Measurements from ENCODE around the gene MAP6. TPM values are rescaled to one million over a fixed set of nuclear protein-coding genes. Genes with fewer than 3 reads are reported as not detected.

MAP6 gene
- total and polyA plus RNA-seq, 10 donors, result 1.3 to 9.0 (median 2.3) TPM

GRCh38 chr11:75576499-75576918 lies 92.3 kb downstream of the MAP6 start:
- H3K27me3 ChIP-seq (replicated peaks in 1 of 7), result peaks cover 0 to 3% (median 0%) of the 10 kb centered on the region in 7 donors
- WGBS, 5 donors, result 13 to 20% (median 17%) methylated on average over 8 of the region's 8 CpGs
- intact Hi-C loops (cut with DNase I; ENCODE audit: low total_unique reads), result no loop called here
- TF ChIP-seq POLR2AphosphoS5 (IDR thresholded peaks at IDR 0.05) (peak; percentile 51 to 66 (median 55)), CTCF (IDR thresholded peaks at IDR 0.05 in 8 of 11, conservative IDR thresholded peaks at IDR 0.05 in 3 of 11) (no peak)
- no peak overlapping the region for H3K4me3 ChIP-seq
- peak overlapping the region in 6 of 8 donors; percentile 34 to 59 (median 52) for H3K27ac ChIP-seq
- peaks cover 0 to 26% (median 21%) of the 10 kb centered on the region in 6 donors for H3K36me3 ChIP-seq
- H3K9me3 ChIP-seq, result no peaks in the 10 kb centered on the region
- peak; percentile 90 for DNase-seq
- H3K4me1 ChIP-seq, result peaks cover 5 to 47% (median 23%) of the 10 kb centered on the region in 6 donors

- Histone ChIP-seq H3K4me3 (no peak overlapping the region), H3K9me3 (no peaks in the 10 kb centered on the region), H3K4me1 (peaks cover 5 to 52% (median 23%) of the 10 kb centered on the region in 6 donors), H3K27ac (peak overlapping the region in 6 of 8 donors; percentile 4 to 59 (median 52)), H3K27me3 (replicated peaks in 1 of 7) (peaks cover 0 to under 1% (median 0%) of the 10 kb centered on the region in 7 donors), H3K36me3 (peaks cover 0 to 31% (median 26%) of the 10 kb centered on the region in 6 donors)
- 85 to 91% (median 88%) methylated on average over 6 of the region's 6 CpGs for WGBS, 5 donors
- TF ChIP-seq CTCF (IDR thresholded peaks at IDR 0.05 in 8 of 11, conservative IDR thresholded peaks at IDR 0.05 in 3 of 11), result no peak
- TF ChIP-seq POLR2A (IDR thresholded peaks at IDR 0.05), result no peak
- TF ChIP-seq POLR2AphosphoS5 (IDR thresholded peaks at IDR 0.05), result no peak
- DNase-seq, result no peak
- intact Hi-C loops (cut with DNase I; ENCODE audit: low total_unique reads), result no loop called here
Measured at GRCh38 chr11:75576017-75576416, 92.8 kb downstream of the MAP6 start.

DNA sequence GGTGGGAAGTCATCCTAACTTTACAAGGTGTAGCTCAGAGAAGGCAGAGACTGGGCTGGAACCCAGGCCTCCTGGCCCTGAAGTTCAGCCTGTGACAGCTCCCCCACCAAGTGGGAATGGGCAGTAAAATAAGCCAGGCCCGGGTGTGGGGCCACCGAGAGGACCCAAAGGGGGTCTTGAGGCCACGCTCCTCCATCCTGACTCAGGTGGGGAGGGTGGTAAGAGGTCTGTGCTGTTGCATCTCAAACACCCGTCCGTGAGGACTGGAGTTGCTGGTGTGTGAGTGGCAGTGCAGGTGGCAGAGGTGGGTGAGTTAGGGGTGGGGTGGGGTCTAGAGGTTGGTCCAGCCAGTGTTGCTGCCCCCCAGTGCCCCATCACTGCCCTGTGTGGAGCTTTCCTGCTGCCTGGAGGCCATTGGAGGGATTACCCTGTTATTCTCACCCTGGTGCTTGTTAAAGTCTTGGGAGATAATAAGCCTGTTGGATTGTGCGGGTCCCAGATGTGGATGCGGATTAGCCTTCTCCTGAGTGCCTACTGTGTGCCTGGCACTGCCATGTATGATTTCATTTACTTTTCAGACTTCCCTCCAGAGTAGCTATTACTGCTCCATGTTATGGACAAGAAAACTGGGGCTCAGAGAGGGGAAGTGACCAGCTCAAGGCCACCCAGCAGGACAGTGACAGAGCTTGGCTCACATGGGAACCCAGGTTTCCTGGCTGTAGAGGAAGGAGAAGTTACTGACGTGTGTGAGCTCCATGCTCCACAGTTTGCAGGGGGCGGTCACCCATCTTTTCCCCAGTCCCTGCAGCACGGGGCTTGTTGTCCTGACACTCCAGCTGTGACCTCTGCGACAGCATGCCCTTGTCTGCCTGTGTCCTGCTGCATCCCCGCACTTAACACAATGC lies 93.9 kb downstream of the MAP6 start:
- 76 to 78% (median 77%) methylated on average over 12 of the region's 12 CpGs for WGBS, 5 donors
- TF ChIP-seq POLR2A (IDR thresholded peaks at IDR 0.05) (no peak), POLR2AphosphoS5 (IDR thresholded peaks at IDR 0.05) (peak in 1 of 3 donors; percentile 19)
- H3K9me3 ChIP-seq, result no peaks in the 10 kb centered on the region
- no peak for DNase-seq
- no peaks in the 10 kb centered on the region for H3K27me3 ChIP-seq (replicated peaks in 1 of 7)
- H3K36me3 ChIP-seq, result peaks cover 0 to 42% (median 36%) of the 10 kb centered on the region in 6 donors
- no peak overlapping the region for H3K4me3 ChIP-seq
- intact Hi-C loops (cut with DNase I; ENCODE audit: low total_unique reads), result no loop called here
- H3K4me1 ChIP-seq, result peaks cover 5 to 57% (median 28%) of the 10 kb centered on the region in 6 donors
- peak overlapping the region in 1 of 8 donors; percentile 30 for H3K27ac ChIP-seq

- Histone ChIP-seq H3K9me3 (no peaks in the 10 kb centered on the region), H3K36me3 (peaks cover 0 to 64% (median 57%) of the 10 kb centered on the region in 6 donors), H3K27ac (no peak overlapping the region), H3K4me3 (no peak overlapping the region), H3K4me1 (peaks cover 5 to 68% (median 32%) of the 10 kb centered on the region in 6 donors), H3K27me3 (replicated peaks in 1 of 7) (no peaks in the 10 kb centered on the region)
- 82 to 92% (median 85%) methylated on average over 8 of the region's 8 CpGs for WGBS, 5 donors
- intact Hi-C loops (cut with DNase I; ENCODE audit: low total_unique reads), result no loop called here
- no peak for TF ChIP-seq POLR2A (IDR thresholded peaks at IDR 0.05)
- TF ChIP-seq POLR2AphosphoS5 (IDR thresholded peaks at IDR 0.05), result no peak
- TF ChIP-seq CTCF (IDR thresholded peaks at IDR 0.05 in 8 of 11, conservative IDR thresholded peaks at IDR 0.05 in 3 of 11), result no peak
- DNase-seq, result no peak
Measured at GRCh38 chr11:75572744-75573143, 96.1 kb downstream of the MAP6 start.

All from spleen (tissue), 11 donors.